ENCODE data around the gene ARCN1.

The ARCN1 gene

DNA sequence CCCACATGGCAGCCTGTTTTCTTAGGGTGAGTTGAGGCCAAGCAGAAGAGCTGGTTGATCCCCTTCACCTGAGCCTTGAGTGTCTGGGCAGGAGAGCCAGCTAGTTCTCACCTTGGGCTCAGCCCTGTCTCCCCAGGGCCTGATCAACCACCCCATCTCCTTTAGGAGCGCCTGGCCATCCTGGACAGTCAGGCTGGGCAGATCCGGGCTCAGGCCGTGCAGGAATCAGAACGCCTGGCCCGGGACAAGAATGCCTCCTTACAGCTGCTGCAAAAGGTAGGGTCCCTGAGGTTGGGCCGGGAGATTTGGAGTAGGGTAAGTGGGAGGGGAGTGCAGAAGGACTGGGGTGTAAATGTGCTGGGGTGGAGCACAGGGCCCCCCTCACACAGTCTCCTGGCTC lies 66.5 kb downstream of the ARCN1 start:
- no peak overlapping the region for H2AFZ ChIP-seq (ENCODE audit: low read length, unreplicated experiment)
- H3K36me3 ChIP-seq (ENCODE audit: insufficient read depth, low read length) = peaks cover 43% of the 10 kb centered on the region
- no peak overlapping the region for H3K4me3 ChIP-seq (ENCODE audit: low read depth, low read length)
- peaks cover 9% of the 10 kb centered on the region for H3K79me2 ChIP-seq (ENCODE audit: control insufficient read depth, insufficient read depth, low read length, unreplicated experiment)
- no peaks in the 10 kb centered on the region for H3K27me3 ChIP-seq (ENCODE audit: insufficient read depth, low read length)
- no peak overlapping the region for H3K27ac ChIP-seq (ENCODE audit: low read depth, low read length)
- H3K4me1 ChIP-seq (ENCODE audit: control insufficient read depth, insufficient read depth, low read length, unreplicated experiment) = peaks cover 31% of the 10 kb centered on the region

DNA sequence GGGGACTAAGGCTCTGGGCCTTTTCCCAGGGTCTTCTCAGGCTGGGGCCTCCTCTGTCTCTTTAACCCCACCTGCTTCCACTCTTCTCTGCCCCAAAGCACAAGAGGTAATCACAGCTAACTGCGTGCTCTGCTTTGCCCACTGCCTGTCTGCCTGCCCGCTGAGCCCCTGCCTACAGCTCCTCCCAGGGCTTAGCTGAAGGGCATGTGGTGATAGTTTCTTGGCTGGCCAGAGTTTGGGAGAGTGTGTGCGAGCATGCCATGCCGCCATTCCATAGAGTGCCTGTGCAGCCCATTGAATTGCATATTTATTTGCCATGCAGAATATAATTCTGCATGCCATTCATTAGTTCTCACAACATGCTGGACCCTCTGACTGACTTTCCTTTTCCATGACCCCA lies 67.7 kb downstream of the ARCN1 start:
- peaks cover 9% of the 10 kb centered on the region for H3K79me2 ChIP-seq (ENCODE audit: control insufficient read depth, insufficient read depth, low read length, unreplicated experiment)
- peaks cover 50% of the 10 kb centered on the region for H3K36me3 ChIP-seq (ENCODE audit: insufficient read depth, low read length)
- no peak overlapping the region for H2AFZ ChIP-seq (ENCODE audit: low read length, unreplicated experiment)
- peaks cover 19% of the 10 kb centered on the region for H3K4me1 ChIP-seq (ENCODE audit: control insufficient read depth, insufficient read depth, low read length, unreplicated experiment)
- H3K27me3 ChIP-seq (ENCODE audit: insufficient read depth, low read length) = no peaks in the 10 kb centered on the region
- no peak overlapping the region for H3K27ac ChIP-seq (ENCODE audit: low read depth, low read length)
- H3K4me3 ChIP-seq (ENCODE audit: low read depth, low read length) = no peak overlapping the region

DNA sequence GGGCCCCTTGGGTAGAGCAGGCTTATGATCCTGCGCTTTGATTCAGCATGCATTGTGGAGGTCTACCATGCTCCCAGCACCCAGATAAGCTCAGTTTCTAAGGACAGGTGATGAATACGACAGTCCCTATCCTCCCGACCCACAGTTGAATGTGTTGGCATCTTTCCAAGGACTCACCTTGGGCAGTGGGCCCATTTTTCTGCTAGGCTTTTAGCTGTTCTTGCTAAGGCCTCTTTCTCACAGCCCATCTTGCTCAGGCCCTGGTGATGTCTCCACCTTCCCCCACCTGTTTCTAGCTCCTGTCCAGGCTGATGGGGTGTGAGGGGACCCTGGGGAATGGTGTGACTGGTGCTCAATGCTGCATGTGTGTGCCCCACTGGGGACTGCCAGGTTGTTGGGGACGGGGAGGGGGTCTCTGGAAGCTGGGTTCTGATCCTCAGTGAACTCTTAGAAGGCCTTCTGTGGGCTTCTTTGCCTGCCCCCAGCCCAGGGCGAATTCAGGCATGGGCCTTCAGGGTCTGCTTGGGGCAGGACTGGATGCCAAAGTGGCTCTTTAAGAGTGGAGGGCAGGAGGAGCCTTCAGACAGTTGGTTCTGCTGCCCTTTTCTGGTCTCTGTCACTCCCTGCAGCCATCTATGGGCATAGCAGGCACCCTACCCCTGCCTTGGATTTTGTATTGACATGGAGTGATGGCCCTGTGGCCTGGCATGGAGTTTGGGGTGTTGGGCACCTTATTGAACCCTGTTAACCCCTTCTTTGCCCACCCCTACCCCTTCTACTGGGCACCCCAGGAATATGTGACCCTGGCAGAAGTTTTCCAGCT lies 68.3 kb downstream of the ARCN1 start:
- peaks cover 6% of the 10 kb centered on the region for H3K79me2 ChIP-seq (ENCODE audit: control insufficient read depth, insufficient read depth, low read length, unreplicated experiment)
- no peak overlapping the region for H3K4me3 ChIP-seq (ENCODE audit: low read depth, low read length)
- H3K27me3 ChIP-seq (ENCODE audit: insufficient read depth, low read length) = no peaks in the 10 kb centered on the region
- H3K36me3 ChIP-seq (ENCODE audit: insufficient read depth, low read length) = peaks cover 45% of the 10 kb centered on the region
- peaks cover 13% of the 10 kb centered on the region for H3K4me1 ChIP-seq (ENCODE audit: control insufficient read depth, insufficient read depth, low read length, unreplicated experiment)
- H3K27ac ChIP-seq (ENCODE audit: low read depth, low read length) = no peak overlapping the region
- no peak overlapping the region for H2AFZ ChIP-seq (ENCODE audit: low read length, unreplicated experiment)

DNA sequence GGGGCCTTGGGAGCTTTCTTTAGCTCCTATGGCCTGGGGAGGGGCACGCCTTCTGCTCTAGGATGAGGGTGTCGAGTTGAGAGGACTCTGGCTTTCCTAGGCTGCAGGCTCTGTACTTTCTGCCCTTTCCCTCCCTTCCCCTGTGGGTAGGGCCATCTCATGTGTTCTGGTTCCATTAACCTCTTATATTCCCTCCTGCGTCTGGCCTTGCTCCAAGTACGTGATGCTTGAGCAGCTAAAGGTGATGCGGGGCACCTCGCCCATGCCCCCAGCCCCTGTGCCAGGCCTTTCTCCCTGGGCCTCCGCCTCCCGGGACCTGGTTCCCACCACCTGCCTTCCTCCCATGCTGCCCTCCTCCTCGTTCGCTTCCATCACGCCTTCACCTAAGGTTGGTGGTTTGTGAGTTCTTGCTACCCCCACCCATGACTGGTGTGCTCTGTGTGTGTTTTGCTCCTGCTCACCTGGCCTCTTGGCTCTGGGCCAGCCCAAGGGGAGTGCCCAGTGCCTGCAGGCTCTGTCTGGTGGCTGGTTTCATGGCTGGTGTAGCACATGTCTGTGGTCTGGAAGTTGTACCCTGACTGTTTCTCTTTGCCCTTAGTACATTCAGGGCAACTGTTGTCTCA lies 69.3 kb downstream of the ARCN1 start:
- H2AFZ ChIP-seq (ENCODE audit: low read length, unreplicated experiment) = no peak overlapping the region
- peaks cover 8% of the 10 kb centered on the region for H3K4me1 ChIP-seq (ENCODE audit: control insufficient read depth, insufficient read depth, low read length, unreplicated experiment)
- H3K27ac ChIP-seq (ENCODE audit: low read depth, low read length) = no peak overlapping the region
- H3K79me2 ChIP-seq (ENCODE audit: control insufficient read depth, insufficient read depth, low read length, unreplicated experiment) = peaks cover 6% of the 10 kb centered on the region
- no peak overlapping the region for H3K4me3 ChIP-seq (ENCODE audit: low read depth, low read length)
- no peaks in the 10 kb centered on the region for H3K27me3 ChIP-seq (ENCODE audit: insufficient read depth, low read length)
- H3K36me3 ChIP-seq (ENCODE audit: insufficient read depth, low read length) = peaks cover 44% of the 10 kb centered on the region

DNA sequence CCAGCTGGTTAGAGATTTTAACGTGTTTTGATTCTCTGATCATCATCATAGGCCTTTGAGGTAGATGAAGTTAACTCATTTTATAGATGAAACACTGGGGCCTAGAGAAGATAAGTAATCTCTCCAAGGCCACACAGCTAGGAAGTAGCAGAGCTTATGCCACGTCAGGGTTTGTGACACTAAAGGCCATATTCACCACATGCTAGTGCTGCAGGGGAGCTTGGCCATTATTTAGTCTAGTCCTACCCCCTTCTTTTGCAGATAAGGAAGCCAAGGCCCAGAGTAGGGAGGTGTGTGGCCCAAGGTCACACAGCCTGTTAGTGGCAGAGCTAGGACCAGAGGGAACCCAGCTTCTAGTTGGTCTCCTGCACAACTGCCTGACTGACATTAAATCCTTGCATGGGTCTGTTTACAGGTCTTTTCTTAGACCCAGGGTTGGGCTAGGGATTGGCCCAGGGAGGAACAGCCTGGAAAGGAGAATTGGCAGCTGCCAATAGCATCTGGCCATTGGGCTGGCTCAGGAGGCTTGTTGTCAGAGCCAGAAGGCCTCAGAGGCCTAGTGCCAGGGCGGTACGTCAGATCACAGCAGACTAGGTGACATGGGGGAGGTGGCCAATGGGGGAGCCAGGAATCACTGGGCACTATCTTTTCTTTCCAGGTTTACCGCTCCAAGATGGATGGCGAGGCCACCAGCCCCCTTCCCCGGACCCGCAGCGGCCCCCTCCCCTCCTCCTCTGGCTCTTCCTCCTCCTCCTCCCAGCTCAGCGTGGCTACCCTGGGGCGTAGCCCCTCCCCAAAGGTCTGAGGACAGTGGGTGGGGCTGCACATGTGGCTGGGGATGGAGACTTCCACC lies 71.2 kb downstream of the ARCN1 start:
- peaks cover 6% of the 10 kb centered on the region for H3K79me2 ChIP-seq (ENCODE audit: control insufficient read depth, insufficient read depth, low read length, unreplicated experiment)
- H3K4me3 ChIP-seq (ENCODE audit: low read depth, low read length) = no peak overlapping the region
- no peak overlapping the region for H2AFZ ChIP-seq (ENCODE audit: low read length, unreplicated experiment)
- no peaks in the 10 kb centered on the region for H3K27me3 ChIP-seq (ENCODE audit: insufficient read depth, low read length)
- H3K27ac ChIP-seq (ENCODE audit: low read depth, low read length) = no peak overlapping the region
- peaks cover 40% of the 10 kb centered on the region for H3K36me3 ChIP-seq (ENCODE audit: insufficient read depth, low read length)
- H3K4me1 ChIP-seq (ENCODE audit: control insufficient read depth, insufficient read depth, low read length, unreplicated experiment) = peaks cover 4% of the 10 kb centered on the region

DNA sequence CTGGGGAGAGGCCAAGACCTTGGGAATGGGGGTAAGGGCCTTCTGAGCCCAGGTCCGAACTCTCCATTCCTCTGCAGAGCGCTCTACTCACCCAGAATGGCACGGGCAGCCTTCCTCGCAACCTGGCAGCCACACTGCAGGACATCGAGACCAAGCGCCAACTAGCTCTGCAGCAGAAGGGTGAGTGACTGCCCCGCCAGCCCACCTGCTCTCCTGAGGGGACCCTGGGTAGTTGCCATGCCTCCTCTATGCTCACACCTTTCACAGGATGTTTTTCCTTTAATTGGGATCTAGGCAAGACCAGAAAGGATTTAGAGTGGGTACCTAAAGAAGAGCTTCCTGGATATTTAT lies 71.8 kb downstream of the ARCN1 start:
- Histone ChIP-seq H3K36me3 (ENCODE audit: insufficient read depth, low read length) (peaks cover 40% of the 10 kb centered on the region), H3K4me1 (ENCODE audit: control insufficient read depth, insufficient read depth, low read length, unreplicated experiment) (peaks cover 4% of the 10 kb centered on the region), H3K27me3 (ENCODE audit: insufficient read depth, low read length) (no peaks in the 10 kb centered on the region), H3K79me2 (ENCODE audit: control insufficient read depth, insufficient read depth, low read length, unreplicated experiment) (peaks cover 6% of the 10 kb centered on the region), H3K4me3 (ENCODE audit: low read depth, low read length) (no peak overlapping the region), H2AFZ (ENCODE audit: low read length, unreplicated experiment) (no peak overlapping the region), H3K27ac (ENCODE audit: low read depth, low read length) (no peak overlapping the region)

DNA sequence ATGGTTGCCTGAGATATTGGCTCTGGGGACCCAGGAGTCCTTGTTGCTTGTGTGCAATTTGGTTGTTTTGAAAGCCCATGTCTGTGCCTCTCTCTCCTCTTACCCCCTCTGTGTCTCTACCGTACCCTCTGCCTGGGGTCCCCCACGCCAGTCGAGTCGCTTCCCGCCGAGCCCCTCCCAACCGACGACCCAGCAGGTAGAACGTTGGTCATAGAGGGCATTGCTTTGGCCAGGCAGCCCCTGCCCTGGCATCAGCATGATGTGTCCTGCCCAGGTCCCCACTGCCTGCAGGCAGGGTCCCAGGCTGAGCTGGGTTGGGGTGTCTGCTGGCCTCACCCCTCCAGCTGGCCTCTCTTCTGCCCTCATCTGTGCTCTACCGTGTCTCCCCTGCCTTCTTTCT lies 72.3 kb downstream of the ARCN1 start:
- peaks cover 40% of the 10 kb centered on the region for H3K36me3 ChIP-seq (ENCODE audit: insufficient read depth, low read length)
- H3K27ac ChIP-seq (ENCODE audit: low read depth, low read length) = no peak overlapping the region
- H3K79me2 ChIP-seq (ENCODE audit: control insufficient read depth, insufficient read depth, low read length, unreplicated experiment) = peaks cover 6% of the 10 kb centered on the region

DNA sequence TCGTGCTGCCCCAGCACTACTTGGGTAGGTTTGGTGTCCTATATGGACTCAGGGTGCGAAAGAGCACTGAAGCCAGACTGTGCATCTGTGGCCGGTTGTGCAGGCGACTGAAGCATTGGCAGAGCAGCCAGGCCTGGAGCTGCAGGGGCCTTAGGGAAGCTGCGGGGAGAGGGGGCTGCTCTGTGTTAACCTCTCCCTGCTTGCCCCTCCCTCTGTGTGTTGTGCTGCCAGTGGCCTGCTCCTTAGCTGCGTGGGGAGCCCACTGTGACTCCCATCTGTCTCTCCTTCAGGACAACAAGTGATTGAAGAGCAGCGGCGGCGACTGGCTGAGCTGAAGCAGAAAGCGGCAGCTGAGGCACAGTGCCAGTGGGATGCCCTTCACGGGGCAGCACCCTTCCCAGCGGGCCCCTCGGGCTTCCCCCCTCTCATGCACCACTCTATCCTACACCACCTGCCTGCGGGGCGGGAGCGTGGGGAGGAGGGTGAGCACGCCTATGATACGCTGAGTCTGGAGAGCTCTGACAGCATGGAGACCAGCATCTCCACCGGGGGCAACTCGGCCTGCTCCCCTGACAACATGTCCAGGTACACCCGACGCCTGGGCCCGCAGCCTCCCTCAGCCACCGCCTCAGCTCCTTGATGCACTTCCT lies 73.0 kb downstream of the ARCN1 start:
- H3K27ac ChIP-seq (ENCODE audit: low read depth, low read length) = no peak overlapping the region
- peaks cover 4% of the 10 kb centered on the region for H3K4me1 ChIP-seq (ENCODE audit: control insufficient read depth, insufficient read depth, low read length, unreplicated experiment)
- H3K36me3 ChIP-seq (ENCODE audit: insufficient read depth, low read length) = peaks cover 46% of the 10 kb centered on the region
- H3K79me2 ChIP-seq (ENCODE audit: control insufficient read depth, insufficient read depth, low read length, unreplicated experiment) = peaks cover 6% of the 10 kb centered on the region
- H3K4me3 ChIP-seq (ENCODE audit: low read depth, low read length) = no peak overlapping the region
- H3K27me3 ChIP-seq (ENCODE audit: insufficient read depth, low read length) = no peaks in the 10 kb centered on the region
- H2AFZ ChIP-seq (ENCODE audit: low read length, unreplicated experiment) = no peak overlapping the region

More for the DNA sequence above, 72.3 kb downstream of the ARCN1 start:
- Histone ChIP-seq H2AFZ (ENCODE audit: low read length, unreplicated experiment) (no peak overlapping the region), H3K4me3 (ENCODE audit: low read depth, low read length) (no peak overlapping the region), H3K27me3 (ENCODE audit: insufficient read depth, low read length) (no peaks in the 10 kb centered on the region), H3K4me1 (ENCODE audit: control insufficient read depth, insufficient read depth, low read length, unreplicated experiment) (peaks cover 4% of the 10 kb centered on the region)

DNA sequence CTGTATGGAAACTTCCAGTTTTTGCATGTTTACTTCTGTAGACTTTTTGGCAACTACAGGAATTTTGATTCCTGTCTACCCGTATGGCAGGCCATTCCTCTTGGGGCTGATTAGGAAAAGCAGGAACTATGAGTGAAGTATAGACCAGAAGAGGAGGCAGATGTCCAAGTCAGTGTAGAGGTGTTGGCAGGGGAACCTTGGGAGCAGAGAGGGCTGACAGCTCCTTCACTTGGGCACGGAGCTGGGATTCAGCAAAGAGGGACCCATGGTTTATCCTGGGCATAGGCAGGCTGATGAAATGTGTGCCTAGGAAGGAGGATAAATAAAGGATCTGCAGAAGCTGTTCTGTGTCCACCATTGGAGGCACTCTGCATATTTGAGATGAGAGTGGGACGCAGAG lies 74.2 kb downstream of the ARCN1 start:
- H3K36me3 ChIP-seq (ENCODE audit: insufficient read depth, low read length) = peaks cover 53% of the 10 kb centered on the region
- H3K4me3 ChIP-seq (ENCODE audit: low read depth, low read length) = no peak overlapping the region
- no peaks in the 10 kb centered on the region for H3K27me3 ChIP-seq (ENCODE audit: insufficient read depth, low read length)
- H3K79me2 ChIP-seq (ENCODE audit: control insufficient read depth, insufficient read depth, low read length, unreplicated experiment) = peaks cover 4% of the 10 kb centered on the region
- no peak overlapping the region for H3K27ac ChIP-seq (ENCODE audit: low read depth, low read length)
- H2AFZ ChIP-seq (ENCODE audit: low read length, unreplicated experiment) = no peak overlapping the region
- H3K4me1 ChIP-seq (ENCODE audit: control insufficient read depth, insufficient read depth, low read length, unreplicated experiment) = peaks cover 4% of the 10 kb centered on the region

DNA sequence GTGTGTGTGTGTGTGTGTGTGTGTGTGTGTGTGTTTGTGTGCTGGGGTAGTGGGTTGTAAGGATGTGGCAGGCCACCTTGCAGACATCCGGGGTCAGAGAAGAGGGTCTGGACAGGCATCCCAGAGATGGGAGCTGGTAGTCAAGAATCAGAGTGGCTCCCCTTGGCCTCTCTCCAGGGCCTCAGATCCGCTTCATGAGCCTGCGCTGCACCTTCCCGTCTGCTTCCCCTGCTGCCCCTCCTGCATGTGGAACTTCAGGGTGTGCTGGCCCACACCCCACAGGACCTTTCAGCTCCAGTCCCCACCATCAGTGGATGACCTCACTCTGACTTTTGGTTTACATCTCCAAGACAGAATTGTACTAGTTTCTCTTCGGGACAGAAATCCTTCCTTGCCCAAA lies 76.1 kb downstream of the ARCN1 start:
- H3K27ac ChIP-seq (ENCODE audit: low read depth, low read length) = no peak overlapping the region
- peaks cover 4% of the 10 kb centered on the region for H3K4me1 ChIP-seq (ENCODE audit: control insufficient read depth, insufficient read depth, low read length, unreplicated experiment)
- H3K79me2 ChIP-seq (ENCODE audit: control insufficient read depth, insufficient read depth, low read length, unreplicated experiment) = no peaks in the 10 kb centered on the region
- H3K27me3 ChIP-seq (ENCODE audit: insufficient read depth, low read length) = no peaks in the 10 kb centered on the region
- H3K36me3 ChIP-seq (ENCODE audit: insufficient read depth, low read length) = peaks cover 41% of the 10 kb centered on the region
- H3K4me3 ChIP-seq (ENCODE audit: low read depth, low read length) = no peak overlapping the region
- H2AFZ ChIP-seq (ENCODE audit: low read length, unreplicated experiment) = no peak overlapping the region

Data from ACC112 (cell line).